ENCODE data around the gene ETS1.

GRCh38 chr11:128603752-128604414, 16.5 kb upstream of the ETS1 start:
- no peak for TF ChIP-seq POLR2A (IDR thresholded peaks at IDR 0.05)
- TF ChIP-seq CTCF (IDR thresholded peaks at IDR 0.05): no peak
